HG03095 (cell line): ENCODE measurements around the gene SHE.

Experiments
- ATAC-seq: cut with Tn5 transposase; IDR thresholded peaks from one replicate; pipeline ENCODE4 v1.9.1; 2021; ENCODE audit warnings: moderate library complexity; ENCODE audit not compliant: unreplicated experiment

The SHE gene

DNA sequence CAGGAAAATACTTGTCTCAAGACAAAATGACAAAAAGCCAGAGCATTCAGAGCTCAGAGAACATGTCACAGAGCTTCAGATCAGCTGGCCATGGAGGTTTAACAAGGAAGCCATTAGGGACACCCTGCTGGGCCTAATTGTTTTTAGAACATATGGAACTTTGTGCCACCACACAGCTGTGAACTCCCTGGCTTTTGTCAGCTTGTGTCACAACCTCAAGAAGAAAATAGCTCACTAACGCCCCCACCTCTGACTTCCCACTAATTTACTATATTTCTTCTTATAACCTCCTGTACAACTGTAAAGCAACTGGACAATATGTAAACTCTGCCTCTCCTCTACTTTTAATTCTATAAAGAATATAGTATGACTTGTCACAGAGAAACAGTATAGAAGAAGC is 21.2 kb downstream of the SHE start:
- ATAC-seq = no peak

DNA sequence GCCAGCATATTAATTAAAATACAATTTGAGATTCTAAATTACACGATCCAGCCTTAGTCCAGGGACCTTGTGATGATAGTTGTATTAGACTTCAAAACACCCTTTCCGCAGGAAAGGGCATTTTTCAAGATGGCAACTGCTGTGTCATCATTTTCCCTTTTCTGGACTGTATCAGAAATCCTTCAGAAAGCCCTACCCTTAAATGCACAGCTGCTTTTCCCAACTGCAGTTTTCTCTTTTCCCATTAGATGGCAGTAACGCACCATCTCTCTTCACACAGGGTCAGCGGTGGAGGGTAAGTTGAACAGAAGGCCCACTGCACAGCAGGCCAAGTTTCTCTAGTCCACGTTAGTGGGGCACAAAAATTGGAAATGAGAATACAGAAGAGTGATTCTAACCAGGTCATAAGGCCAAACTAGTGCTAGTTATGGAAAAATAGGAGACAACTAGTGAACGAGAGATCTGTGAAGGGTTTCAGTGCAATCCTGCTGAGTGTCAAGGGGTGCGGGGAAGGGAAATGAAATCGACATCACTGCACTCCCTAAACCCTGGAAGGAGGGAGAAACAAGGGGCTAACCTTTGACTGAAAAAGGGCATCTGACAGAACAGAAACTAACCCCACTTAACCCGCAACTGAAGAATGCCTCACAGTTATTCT is 22.3 kb downstream of the SHE start:
- ATAC-seq = no peak

DNA sequence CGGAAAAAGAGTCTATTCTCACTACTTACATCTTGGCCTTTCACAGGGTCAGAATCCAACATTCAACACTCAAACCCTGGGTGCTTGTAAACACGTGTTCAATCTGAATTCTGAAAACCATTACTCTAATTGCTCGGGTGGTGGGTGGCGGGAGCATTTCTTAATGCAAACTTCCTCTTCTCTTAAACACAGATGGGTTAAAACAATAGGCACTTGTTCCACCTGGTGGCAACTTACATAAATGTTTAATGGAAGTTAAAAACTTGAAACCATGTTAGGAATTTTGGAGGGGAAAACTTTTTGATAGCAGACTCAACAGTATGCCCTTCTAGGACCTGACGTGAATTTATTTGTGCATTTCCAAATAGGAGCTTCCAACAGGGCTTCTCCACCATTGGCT is 23.6 kb downstream of the SHE start:
- no peak for ATAC-seq

DNA sequence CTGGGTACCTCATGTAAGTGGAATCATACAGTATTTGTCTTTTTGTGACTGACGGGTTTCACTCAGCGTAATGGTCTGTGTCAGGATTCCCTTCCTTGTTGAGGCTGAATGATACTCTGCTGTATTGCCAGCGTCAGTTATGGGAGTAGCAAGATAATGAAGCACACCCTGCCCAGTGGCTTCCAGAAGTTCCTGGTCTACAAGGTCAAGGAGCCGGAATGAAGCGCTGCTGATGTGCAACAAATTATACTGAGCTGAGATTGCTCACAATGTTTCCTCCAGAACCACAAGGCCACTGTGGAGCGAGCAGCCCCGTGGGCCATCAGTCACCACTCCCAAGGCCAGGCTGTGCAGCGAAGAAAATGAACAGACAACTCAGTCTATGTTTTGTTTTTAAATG is 24.2 kb downstream of the SHE start:
- ATAC-seq = no peak

DNA sequence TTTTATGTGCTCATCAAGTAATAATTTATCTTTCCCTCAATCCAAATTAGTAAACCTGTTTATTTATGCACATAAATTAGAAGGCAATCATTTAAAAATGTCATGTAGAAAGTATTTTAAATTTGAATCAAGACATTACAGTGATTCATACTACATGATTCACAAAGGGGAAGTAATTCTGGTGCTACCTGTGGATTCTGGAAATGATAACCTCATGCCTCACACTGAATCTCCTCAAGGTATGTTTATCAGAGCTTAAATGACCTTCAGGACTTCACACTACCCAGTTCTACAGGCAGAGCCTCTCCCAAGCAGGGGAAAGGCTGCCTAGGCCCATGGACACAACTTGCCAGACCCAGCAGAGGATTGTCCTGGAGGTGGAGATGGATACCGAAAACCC is 25.4 kb downstream of the SHE start:
- ATAC-seq = no peak

DNA sequence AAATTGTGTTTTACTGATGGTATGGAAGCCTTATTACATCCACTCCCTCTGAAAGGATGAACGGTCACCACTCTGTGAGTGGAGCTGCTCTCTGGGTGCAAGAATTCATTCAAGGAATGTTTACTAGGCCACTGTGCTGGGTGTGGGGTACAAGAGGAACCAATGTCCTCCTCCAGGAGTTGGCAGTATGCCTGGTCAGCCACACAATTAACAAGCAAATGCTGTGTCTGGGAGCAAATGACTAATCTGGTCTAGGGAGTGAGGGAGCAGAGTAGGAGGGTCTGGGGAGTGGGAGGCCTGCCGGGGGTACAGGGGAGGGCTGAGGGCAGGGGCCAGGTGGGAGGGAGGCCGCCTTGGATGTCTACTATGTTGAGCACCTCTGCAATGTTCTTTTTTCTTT is 27.4 kb downstream of the SHE start:
- no peak for ATAC-seq

DNA sequence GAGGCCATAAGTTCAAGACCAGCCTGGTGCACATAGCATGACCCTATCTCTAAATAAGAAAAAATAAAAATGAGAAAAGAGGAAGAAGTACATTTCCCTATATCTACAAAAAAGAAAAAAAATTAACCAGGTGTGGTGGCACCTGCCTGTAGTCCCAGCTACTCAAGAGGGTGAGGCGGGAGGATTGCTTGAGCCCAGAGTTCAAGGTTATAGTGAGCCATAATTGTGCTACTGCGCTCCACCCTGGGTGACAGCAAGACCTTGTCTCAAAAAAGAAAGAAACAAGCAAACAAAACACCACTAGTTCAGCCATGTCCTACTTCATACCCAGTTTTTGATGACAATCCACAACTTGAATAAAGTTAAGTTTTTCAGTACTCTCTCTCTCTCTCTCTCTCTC is 30.9 kb downstream of the SHE start:
- no peak for ATAC-seq

DNA sequence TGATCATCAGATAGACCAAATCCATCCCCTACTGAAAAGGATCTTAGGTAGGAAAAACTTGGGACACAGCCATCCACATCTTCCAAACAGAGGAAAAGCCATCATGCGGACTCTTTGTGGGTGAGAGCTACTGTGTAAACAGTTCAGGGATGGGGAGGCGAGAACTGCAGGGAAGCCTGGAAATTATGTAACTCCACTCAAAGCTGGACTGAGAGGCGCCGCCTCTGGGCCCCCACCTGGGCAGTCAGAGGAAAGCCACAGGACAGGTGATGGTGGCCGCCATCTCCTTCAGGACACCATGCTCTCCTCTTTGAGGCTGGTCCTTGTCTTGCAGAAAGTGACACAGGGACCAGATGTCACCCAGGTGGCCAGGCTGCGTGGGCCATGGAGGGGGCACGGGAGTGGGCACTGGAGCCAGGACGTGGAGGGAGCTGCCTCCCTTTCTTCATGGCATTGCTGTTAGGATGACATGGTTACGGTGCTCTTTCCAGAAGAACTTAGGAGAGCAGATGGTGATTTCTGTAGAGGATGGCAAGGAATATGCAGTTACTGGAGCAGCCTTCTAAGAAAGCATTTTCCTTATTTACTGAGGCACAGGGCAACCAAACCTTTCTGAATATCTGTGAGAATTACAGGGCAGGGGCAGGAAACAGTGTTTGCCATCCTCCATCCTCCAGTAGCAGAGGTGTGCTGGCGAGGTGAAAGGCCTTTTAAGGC is 32.2 kb downstream of the SHE start:
- ATAC-seq = no peak

DNA sequence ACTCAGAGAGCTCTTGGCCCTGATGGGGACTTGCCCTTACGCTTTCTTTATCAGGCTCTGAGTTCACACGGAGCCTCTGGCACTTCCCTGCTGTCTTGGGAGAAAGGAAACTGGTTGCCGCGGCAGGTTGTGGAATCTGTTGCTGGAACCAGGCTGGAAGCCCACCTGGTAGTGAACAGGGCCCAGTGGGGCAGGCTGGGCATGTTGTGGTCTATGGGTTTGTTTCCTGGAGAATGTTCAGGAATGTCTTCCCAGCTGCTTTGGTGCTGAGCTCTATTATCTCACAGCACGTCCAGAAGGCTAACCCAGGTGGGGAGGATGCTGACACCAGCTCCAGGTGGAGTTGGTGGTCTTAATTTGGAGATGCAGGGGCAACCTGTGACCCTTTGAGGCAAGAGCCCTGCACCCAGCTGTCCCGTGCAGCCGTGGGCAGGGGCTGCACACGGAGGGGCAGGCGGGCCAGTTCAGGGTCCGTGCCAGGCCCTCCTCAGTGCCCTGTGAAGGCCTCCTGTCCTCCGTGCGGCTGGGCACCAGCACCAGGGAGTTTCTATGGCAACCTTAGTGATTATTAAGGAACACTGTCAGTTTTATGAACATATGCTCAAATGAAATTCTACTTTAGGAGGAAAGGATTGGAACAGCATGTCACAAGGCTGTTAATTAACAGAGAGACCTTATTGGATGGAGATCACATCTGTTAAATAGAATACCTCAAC is 33.5 kb downstream of the SHE start:
- ATAC-seq = no peak

DNA sequence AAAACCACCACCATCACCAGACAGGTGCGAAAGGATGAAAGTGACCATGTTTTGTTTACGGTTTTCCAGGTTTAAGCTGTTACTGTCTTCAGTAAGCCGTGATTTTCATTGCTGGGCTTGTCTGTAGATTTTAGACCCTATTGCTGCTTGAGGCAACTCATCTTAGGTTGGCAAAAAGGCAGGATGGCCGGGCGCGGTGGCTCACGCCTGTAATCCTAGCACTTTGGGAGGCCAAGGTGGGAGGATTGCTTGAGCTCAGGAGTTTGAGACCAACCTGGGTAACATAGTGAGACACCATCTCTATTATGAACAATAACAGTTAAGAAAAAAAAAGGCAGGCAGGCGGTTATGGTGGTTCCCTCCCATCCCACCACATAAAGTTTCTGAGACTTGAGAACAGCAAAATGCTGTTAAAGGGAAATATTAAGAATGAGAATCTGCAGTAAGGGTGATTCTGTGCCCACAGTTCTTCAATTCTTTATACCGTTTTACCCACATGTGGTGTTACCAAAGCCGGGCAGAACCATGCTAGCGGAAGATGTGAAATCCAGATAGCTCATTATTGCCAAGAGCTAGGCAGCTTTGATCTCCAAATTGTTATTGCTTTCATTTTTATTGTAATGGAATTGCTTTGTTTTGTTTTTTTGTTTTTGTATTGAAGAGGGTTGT is 34.6 kb downstream of the SHE start:
- ATAC-seq = no peak

DNA sequence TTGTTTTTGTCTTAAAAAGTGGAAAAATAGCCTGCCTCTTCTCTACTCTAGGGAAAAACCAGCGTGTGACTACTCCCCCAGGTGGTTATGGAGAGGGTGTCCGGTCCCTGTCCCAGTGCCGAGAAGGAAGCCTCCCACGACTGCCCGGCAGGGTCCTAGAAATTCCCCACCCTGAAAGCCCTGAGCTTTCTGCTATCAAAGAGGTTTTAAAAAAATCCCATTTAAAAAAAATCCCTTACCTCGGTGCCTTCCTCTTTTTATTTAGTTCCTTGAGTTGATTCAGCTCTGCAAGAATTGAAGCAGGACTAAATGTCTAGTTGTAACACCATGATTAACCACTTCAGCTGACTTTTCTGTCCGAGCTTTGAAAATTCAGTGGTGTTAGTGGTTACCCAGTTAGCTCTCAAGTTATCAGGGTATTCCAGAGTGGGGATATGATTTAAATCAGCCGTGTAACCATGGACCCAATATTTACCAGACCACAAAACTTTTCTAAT is 35.2 kb downstream of the SHE start:
- no peak for ATAC-seq

DNA sequence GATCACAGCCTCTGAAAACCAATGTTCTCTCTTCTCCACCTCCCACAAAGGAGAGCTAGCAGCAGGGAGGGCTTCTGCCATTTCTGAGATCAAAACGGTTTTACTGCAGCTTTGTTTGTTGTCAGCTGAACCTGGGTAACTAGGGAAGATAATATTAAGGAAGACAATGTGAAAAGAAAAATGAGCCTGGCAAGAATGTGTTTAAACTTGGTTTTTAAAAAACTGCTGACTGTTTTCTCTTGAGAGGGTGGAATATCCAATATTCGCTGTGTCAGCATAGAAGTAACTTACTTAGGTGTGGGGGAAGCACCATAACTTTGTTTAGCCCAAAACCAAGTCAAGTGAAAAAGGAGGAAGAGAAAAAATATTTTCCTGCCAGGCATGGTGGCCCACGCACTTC is 36.0 kb downstream of the SHE start:
- no peak for ATAC-seq

DNA sequence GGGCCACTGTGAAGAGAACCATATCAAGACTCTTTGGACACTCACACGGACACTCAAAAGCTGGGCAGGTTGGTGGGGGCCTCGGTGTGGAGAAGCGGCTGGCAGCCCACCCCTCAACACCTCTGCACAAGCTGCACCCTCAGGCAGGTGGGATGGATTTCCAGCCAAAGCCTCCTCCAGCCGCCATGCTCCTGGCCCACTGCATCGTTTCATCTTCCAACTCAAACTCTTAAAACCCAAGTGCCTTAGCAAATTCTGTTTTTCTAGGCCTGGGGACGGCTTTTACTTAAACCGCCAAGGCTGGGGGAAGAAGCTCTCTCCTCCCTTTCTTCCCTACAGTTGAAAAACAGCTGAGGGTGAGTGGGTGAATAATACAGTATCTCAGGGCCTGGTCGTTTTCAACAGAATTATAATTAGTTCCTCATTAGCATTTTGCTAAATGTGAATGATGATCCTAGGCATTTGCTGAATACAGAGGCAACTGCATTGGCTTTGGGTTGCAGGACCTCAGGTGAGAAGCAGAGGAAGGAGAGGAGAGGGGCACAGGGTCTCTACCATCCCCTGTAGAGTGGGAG is 36.5 kb downstream of the SHE start:
- no peak for ATAC-seq

DNA sequence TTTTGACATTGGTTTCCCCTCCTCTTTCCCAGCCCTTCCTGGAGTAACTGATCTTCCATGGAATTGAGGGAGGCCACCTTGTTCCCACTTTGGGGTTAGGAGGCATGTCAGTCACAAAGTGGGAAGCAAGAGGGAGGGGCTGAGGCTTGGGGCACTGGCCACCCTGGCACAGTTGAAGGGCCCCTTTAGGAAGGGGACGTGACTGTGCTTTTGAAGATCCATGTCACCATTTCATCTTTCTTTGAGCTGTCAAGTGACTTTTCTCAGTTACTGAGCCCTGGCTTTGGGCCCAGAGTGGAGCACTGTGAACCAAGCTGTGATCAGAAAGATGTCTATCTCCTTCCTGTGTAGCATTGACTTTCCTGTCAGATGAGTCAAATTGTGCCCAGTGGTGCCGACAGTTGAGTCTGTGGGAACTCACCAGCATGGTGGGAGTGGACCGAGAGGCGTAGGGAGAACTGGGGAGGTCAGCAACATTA is 38.7 kb downstream of the SHE start:
- ATAC-seq = no peak

DNA sequence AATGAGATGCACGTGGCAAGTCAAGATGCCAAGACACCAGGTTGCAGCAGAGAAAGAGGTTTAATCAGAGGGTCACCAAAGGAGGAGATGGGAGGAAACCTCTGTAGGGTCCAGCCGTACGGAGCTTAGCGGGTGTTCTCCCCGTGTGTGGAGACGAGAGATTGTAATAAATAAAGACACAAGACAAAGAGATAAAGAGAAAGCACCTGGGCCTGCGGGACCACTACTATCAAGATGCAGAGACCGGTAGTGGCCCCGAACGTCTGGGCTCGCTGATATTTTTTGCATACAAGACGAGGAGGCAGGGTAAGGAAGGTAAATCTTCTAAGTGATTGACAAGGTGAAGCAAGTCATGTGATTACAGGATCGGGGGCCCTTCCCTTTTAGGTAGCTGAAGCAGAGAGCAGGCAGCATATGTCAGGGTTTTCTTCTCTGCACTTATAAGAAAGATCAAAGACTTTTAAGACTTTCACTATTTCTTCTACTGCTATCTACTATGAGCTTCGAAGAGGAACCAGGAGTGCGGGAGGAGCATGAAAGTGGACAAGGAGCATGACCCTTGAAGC is 41.4 kb downstream of the SHE start:
- no peak for ATAC-seq

DNA sequence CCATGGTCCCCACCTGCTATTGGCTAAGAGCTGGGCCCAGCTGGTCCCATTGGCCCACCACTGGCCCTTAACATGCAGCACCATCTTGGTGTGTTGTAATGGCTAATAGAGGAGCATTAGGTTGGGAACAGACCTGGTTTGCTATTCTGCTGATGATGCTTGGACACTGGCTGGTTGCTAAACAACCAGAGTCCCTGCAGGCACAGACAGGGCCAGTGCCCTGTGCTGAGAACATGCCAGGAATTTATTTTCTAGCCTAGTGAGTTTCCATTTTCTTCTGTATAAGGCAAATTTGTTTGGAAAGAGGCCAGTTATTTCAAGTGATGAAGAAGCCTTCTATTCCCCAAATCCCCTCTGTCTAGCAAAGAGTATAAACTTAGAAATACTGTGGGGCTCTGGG is 43.1 kb downstream of the SHE start:
- ATAC-seq = no peak

DNA sequence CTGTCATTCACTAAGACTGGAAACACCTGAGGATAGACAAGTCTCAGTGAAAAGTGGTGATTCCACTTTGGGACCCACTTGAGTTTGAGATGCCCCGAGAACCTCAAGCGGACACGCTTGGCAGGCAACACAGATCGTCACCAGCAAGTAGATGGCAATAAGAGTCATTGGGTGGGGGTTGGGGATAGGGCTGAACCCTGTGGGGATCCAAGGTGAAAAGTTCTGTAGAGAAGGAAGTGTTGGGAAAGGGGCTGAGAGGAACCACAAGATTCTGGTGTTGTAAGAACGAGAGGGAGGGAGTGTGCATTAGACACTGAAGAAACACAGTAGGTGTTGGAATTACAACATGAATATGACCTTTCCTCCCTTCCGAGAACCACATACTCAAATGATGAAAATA is 45.6 kb downstream of the SHE start:
- ATAC-seq = no peak

DNA sequence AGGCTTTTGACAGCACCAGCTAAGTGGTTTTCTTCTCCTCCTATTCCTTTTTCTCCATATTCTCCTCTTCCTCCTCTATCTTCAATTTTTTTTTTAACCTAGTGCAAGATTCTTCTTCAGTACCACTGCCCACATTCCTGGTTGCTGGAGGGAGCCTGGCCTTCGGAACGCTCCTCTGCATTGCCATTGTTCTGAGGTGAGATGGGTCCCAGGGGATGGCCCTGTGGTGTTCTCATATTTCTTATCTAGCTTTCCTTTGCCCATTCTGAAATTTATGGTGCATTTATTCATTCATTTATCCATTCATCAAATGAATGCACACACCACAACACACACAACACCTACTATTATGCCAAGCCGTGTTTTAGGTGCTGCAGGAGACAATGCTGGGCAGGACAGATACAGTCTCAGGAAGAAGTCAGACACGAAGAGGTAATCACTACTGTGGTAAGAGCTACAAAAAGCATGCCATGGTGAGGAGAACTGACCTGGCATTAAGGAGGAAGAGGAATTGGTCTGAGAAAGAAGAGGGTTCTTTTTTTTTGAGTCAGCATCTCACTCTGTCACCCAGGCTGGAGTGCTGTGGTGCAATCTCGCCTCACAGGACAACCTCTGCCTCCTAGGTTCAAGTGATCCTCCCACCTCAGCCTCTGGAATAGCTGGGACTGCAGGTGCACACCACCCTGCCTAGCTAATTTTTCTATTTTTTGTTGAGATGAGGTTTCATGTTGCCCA is 47.7 kb downstream of the SHE start:
- ATAC-seq = no peak

DNA sequence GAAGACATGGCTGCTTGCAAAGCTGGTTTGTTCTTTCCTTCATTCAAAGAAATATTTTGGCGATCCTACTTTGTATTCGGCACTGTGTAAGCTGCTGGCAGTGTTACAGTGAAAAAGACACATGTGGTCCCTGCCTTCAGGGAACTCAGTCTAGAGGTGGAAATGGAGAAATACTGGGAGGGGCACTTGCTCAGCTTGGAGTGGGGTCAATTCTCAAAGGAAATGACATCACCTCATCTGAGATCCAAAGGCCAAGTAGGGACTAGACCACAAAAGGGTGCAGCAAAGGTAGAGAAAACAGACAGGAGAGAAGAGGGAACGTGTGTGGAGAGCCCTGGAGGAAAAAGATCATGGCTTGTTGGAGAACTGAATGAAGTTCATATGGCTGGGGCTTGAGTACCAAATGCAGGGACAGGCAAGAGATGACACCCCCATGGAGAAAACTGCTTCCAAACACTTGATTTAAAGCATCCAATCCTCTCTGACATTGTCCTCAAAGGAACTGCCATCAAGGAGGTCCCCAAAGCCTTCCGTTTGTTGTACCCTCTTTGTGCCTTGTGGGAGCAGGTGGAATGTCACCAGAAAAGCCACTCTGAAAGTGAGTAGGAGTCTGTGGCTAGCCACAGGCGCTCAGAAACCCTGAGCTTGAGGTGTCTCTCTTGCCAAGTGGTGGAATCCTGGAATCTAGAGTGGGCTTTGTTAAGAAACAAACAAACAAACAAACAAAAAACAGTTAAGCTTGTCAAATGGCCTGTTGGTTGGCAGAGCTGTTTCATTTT is 48.4 kb downstream of the SHE start:
- ATAC-seq = no peak
